Fibroblast of villous mesenchyme (primary cell): ENCODE measurements around the gene CSTB. TPM values are rescaled to one million over a fixed set of nuclear protein-coding genes. Genes with fewer than 3 reads are reported as not detected.

Source experiments
- DNase-seq: peaks from one replicate; pipeline ENCODE4 v3.0.0-alpha.2; 2010; ENCODE audit warnings: low read depth
- H3K4me3 ChIP-seq: 2 replicates; pipeline ENCODE4 v1.5.1; 2011; ENCODE audit warnings: low read depth, mild to moderate bottlenecking, low read length
- CTCF ChIP-seq: IDR thresholded peaks from 2 replicates; pipeline ENCODE4 v1.5.1; 2012; ENCODE audit warnings: low read depth, mild to moderate bottlenecking, low read length; ENCODE audit not compliant: insufficient read depth
- total RNA-seq: library from RNA; depleted of rRNA; stranded (reverse); fragments of >200 nt; gene quantifications from 2 replicates; pipeline ENCODE4 v1.2.3, GENCODE V29; 2012

Gene CSTB
- total RNA-seq, 1 donor: 16.0 TPM

DNA sequence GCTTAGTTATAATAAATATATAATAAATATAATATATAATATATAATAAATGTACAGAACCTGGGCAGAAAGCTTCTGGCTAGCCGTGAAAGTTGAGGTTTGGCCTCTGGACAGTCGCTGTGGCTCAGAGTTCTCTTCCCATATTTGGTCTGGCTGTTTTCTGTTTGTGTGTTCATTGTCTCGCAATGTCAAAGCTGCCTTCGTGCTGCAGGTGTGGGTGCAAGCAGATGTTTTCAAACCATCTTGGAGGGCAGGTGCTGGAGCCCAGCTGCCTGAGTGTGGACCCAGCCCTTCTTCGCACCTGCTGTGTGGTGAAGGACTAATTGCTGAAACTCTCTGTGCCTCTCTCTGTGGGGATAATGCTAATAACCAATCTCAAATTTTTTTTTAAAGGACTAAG, 3.6 kb upstream of the CSTB start:
- DNase-seq: no peak
- TF ChIP-seq CTCF: no peak
- no peak overlapping the region for H3K4me3 ChIP-seq

DNA sequence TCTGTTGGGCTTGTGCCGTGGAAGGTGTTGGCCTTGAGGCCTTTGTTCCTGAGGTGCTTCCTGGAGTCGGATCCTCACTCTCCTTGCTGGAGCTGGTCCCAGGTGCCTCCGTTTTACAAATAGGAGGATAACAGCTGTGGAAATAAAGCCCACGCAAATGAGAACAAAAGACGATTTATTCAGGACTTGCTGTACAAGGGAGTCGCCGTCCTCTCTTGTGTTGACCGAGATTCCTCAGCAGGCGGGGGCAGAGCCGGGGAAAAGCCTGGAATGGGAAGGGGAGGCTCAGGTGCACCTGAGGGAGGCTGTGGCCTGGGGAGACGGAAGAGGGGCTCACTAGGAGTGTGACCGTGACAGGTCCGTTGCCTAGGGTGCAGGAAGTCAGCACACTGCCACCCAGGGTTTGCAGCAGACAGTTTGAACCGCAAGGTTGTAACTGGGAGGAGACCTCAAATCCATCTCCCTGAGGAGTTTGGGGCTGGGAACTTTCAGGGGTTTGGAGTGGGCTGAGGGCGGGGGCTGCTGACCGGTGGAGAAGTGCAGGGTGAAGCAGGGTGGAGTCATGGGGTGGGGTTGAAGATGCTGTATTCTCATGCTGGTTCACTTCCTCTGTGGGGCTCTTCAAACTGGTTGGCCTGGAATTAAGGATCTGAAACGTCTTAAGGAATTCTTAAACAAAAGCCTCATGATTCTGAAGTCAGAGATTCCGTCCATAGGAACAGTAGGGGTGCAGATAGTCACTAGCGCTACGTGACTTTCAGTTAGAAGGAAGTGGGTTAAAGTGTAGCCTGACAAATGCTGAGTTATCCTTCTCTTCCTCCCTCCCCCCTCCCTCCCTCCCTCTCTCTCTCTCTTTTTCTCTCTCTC, 2.6 kb upstream of the CSTB start:
- peak; percentile 16 for DNase-seq
- no peak for TF ChIP-seq CTCF
- H3K4me3 ChIP-seq: no peak overlapping the region

- DNase-seq: no peak
Observed at GRCh38 chr21:43777953-43778352, 1.8 kb upstream of the CSTB start.

GRCh38 chr21:43775190-43775589, 918 bp downstream of the CSTB start:
- no peak for DNase-seq
- peak overlapping the region; percentile 83 for H3K4me3 ChIP-seq
- no peak for TF ChIP-seq CTCF

More at GRCh38 chr21:43777953-43778352, 1.8 kb upstream of the CSTB start:
- H3K4me3 ChIP-seq: no peak overlapping the region
- TF ChIP-seq CTCF: no peak

- TF ChIP-seq CTCF: no peak
- no peak overlapping the region for H3K4me3 ChIP-seq
- no peak for DNase-seq
Observed at GRCh38 chr21:43774163-43774562, 1.9 kb downstream of the CSTB start.

GRCh38 chr21:43772425-43772821, 3.7 kb downstream of the CSTB start:
- H3K4me3 ChIP-seq: no peak overlapping the region
- no peak for DNase-seq
- TF ChIP-seq CTCF: no peak
